Transverse colon (tissue), 4 donors: ENCODE results near the gene LIN52. TPM values are rescaled to one million over a fixed set of nuclear protein-coding genes. Genes with fewer than 3 reads are reported as not detected.
"Not testable (repeated sequence)": the region's sequence is repeated elsewhere in the genome, so short reads cannot be mapped to it uniquely, and the experiment has no call there.

Source experiments
- DNase-seq: peaks from one replicate; pipeline ENCODE4 v3.0.0-alpha.2; 2019
- H3K27ac ChIP-seq, 4 donors: fragments of 200-600 bp; sonication (generic); 2 replicates each; pipeline ENCODE4 v1.5.1; 2016 to 2018; ENCODE audit warnings: inconsistent platforms in 4 of 4
- H3K27me3 ChIP-seq: fragments of 200-600 bp; sonication (generic); 2 replicates; pipeline ENCODE4 v1.5.1; 2017; ENCODE audit warnings: inconsistent platforms
- H3K36me3 ChIP-seq, 4 donors: fragments of 200-600 bp; sonication (generic); 2 replicates each; pipeline ENCODE4 v1.5.1; 2017 to 2019; ENCODE audit warnings: inconsistent platforms in 4 of 4
- H3K4me1 ChIP-seq, 4 donors: fragments of 200-600 bp; sonication (generic); 2 replicates each; pipeline ENCODE4 v1.5.1; 2017 to 2020; ENCODE audit warnings: inconsistent platforms in 4 of 4
- H3K4me3 ChIP-seq, 4 donors: fragments of 200-600 bp; sonication (generic); 1 replicate in 1 of 4; 2 replicates in 3 of 4; pipeline versions ENCODE4 v1.5.1 to v1.6.1; 2017 to 2019; ENCODE audit warnings: inconsistent platforms in 4 of 4
- H3K9me3 ChIP-seq, 2 donors: fragments of 200-600 bp; sonication (generic); 2 replicates each; pipeline ENCODE4 v1.5.1; 2017 to 2019; ENCODE audit warnings: inconsistent platforms in 2 of 2
- CTCF ChIP-seq, 5 experiments: fragments of 200-600 bp in 3 of 5; fragments of 450-650 bp in 2 of 5; sonication (generic) in 3 of 5; IDR thresholded peaks; 1 replicate in 2 of 5; 2 replicates in 3 of 5; pipeline ENCODE4 v1.5.1; 2016 to 2017; ENCODE audit warnings: antibody characterized with exemption in 5 of 5, inconsistent platforms in 3 of 5, mild to moderate bottlenecking in 2 of 5, moderate library complexity in 1 of 5
- EP300 ChIP-seq: sonication (generic); formaldehyde crosslinking; IDR thresholded peaks from one replicate; pipeline ENCODE4 v1.6.1; 2017; ENCODE audit warnings: antibody characterized with exemption, low read depth
- POLR2A ChIP-seq: fragments of 450-650 bp; IDR thresholded peaks from one replicate; pipeline ENCODE4 v1.6.1; 2016; ENCODE audit warnings: antibody characterized with exemption, mild to moderate bottlenecking, moderate library complexity
- POLR2AphosphoS5 ChIP-seq, 3 donors: sonication (generic); formaldehyde crosslinking; IDR thresholded peaks; one replicate each; pipeline ENCODE4 v1.6.1; 2016; ENCODE audit warnings: antibody characterized with exemption in 3 of 3
- WGBS, 2 donors: methylation state at CpG; one replicate each; pipeline ENCODE4 v1.1.5; 2018; ENCODE audit warnings: low coverage in 1 of 2; 5-methylcytosine and 5-hydroxymethylcytosine counted together
- in situ Hi-C, 4 donors: fragments of 200-750 bp; cut with MboI; loops; one replicate each; pipeline versions ENCODE4 v1.15.0 to v1.15.1; 2017; ENCODE audit warnings: low sequenced_read_pairs in 3 of 4, low pct_ligation_motif_present in 1 of 4, low pct_unique_long_range_greater_than_20kb in 1 of 4
- intact Hi-C: fragments of 100-400 bp; cut with DNase I; formaldehyde crosslinking; loops from one replicate; pipeline ENCODE4 v1.15.1; 2023; ENCODE audit warnings: low total_unique reads
- total RNA-seq, 4 donors: library from RNA; depleted of rRNA; stranded (reverse); fragments of >200 nt; gene quantifications; one replicate each; pipeline ENCODE4 v1.1.0, GENCODE V29; 2016

The LIN52 gene
- total RNA-seq, 4 donors from 2014 or later: 1.1 to 5.4 (median 4.6) TPM

GRCh38 chr14:74109369-74109768 lies 24.6 kb downstream of the LIN52 start:
- no peak overlapping the region for H3K4me3 ChIP-seq
- no peak for DNase-seq
- no peak for TF ChIP-seq CTCF (IDR thresholded peaks at IDR 0.05)
- no peak for TF ChIP-seq POLR2AphosphoS5 (IDR thresholded peaks at IDR 0.05)
- TF ChIP-seq EP300: no peak
- no peak for TF ChIP-seq POLR2A
- H3K36me3 ChIP-seq: peaks cover 0 to 7% (median 0%) of the 10 kb centered on the region in 4 donors
- no peak overlapping the region for H3K27ac ChIP-seq
- H3K4me1 ChIP-seq: no peaks in the 10 kb centered on the region
- in situ Hi-C loops (loop anchor here in 2 of 4 donors (5.0 to 10.0 kb wide), 2 partner anchors 143 to 145 kb away; no protein-coding TSS in a partner anchor), intact Hi-C loops (no loop called here)
- WGBS, 2 donors: 84% methylated on average over 1 of the region's 1 CpG; no CpG with 5 or more reads in 1 of the 2 donors
- no peaks in the 10 kb centered on the region for H3K9me3 ChIP-seq
- H3K27me3 ChIP-seq: no peaks in the 10 kb centered on the region

GRCh38 chr14:74111395-74112216 lies 26.9 kb downstream of the LIN52 start:
- in situ Hi-C loops: loop anchor here in 1 of 4 donors (10.0 kb wide), 1 partner anchor 143 kb away; no protein-coding TSS in a partner anchor
- TF ChIP-seq CTCF (IDR thresholded peaks at IDR 0.05): peak; percentile 49 to 64 (median 60)
- WGBS, 2 donors: 90 to 96% methylated on average over 11 to 13 of the region's 13 CpGs
- not testable (repeated sequence) for DNase-seq, H3K9me3 ChIP-seq, H3K36me3 ChIP-seq, H3K27me3 ChIP-seq, H3K27ac ChIP-seq, H3K4me1 ChIP-seq, H3K4me3 ChIP-seq
- intact Hi-C loops: loop anchor here (5.0 kb wide), 1 partner anchor 136 kb away; no protein-coding TSS in a partner anchor

- H3K9me3 ChIP-seq, in situ Hi-C loops, DNase-seq, H3K4me1 ChIP-seq, H3K36me3 ChIP-seq, H3K27ac ChIP-seq, H3K4me3 ChIP-seq, intact Hi-C loops, H3K27me3 ChIP-seq: not testable (repeated sequence)
- 74 to 100% methylated on average over 3 to 5 of the region's 5 CpGs for WGBS, 2 donors
Measured at GRCh38 chr14:74125487-74125886, 40.7 kb downstream of the LIN52 start.

- Histone ChIP-seq H3K36me3 (no peaks in the 10 kb centered on the region), H3K9me3 (peaks cover 0 to 4% of the 10 kb centered on the region in 2 donors), H3K4me1 (no peaks in the 10 kb centered on the region), H3K27me3 (no peaks in the 10 kb centered on the region), H3K27ac (no peak overlapping the region), H3K4me3 (no peak overlapping the region)
- no peak for DNase-seq
- intact Hi-C loops: no loop called here
- in situ Hi-C loops: no loop called here
- TF ChIP-seq CTCF (IDR thresholded peaks at IDR 0.05) (no peak), EP300 (no peak), POLR2AphosphoS5 (IDR thresholded peaks at IDR 0.05) (no peak), POLR2A (no peak)
- 94 to 100% methylated on average over 1 of the region's 1 CpG for WGBS, 2 donors
Measured at GRCh38 chr14:74126315-74127013, 41.7 kb downstream of the LIN52 start.
